C4-2B (cell line): ENCODE results near the gene CADM1.

Experiments
- H3K27ac ChIP-seq: fragments of 450-650 bp; 2 replicates; pipeline ENCODE4 v1.5.1; 2017
- ZFX ChIP-seq: fragments of 450-650 bp; IDR thresholded peaks from 2 replicates; pipeline ENCODE4 v1.6.1; 2017
- TF ChIP-seq, protein P1 (sequence below): fragments of 450-650 bp; conservative IDR thresholded peaks from 2 replicates; pipeline ENCODE4 v1.5.1; 2017; ENCODE audit warnings: mild to moderate bottlenecking

Gene CADM1

DNA sequence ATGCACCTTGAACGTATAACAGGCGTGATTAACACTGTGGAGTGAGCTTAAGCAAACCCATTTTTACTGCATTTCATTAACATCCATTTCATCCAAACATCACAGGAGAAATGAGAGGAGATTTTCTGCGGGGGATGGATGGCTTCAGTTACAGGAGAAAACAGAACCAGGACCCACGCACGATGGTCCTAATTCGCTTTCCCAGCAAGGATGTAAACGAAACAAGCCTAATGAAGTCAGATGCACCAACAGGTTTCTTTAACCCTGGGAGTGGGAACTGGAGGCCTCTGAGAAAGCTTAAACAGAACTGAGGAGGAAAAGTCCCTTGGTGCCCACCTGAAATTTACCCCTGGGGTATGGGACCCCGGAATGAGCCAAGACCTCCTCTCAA is 2.7 kb downstream of the CADM1 start:
- no peak overlapping the region for H3K27ac ChIP-seq
- TF ChIP-seq, protein P1, sequence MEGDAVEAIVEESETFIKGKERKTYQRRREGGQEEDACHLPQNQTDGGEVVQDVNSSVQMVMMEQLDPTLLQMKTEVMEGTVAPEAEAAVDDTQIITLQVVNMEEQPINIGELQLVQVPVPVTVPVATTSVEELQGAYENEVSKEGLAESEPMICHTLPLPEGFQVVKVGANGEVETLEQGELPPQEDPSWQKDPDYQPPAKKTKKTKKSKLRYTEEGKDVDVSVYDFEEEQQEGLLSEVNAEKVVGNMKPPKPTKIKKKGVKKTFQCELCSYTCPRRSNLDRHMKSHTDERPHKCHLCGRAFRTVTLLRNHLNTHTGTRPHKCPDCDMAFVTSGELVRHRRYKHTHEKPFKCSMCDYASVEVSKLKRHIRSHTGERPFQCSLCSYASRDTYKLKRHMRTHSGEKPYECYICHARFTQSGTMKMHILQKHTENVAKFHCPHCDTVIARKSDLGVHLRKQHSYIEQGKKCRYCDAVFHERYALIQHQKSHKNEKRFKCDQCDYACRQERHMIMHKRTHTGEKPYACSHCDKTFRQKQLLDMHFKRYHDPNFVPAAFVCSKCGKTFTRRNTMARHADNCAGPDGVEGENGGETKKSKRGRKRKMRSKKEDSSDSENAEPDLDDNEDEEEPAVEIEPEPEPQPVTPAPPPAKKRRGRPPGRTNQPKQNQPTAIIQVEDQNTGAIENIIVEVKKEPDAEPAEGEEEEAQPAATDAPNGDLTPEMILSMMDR, result no peak
- TF ChIP-seq ZFX, result no peak

DNA sequence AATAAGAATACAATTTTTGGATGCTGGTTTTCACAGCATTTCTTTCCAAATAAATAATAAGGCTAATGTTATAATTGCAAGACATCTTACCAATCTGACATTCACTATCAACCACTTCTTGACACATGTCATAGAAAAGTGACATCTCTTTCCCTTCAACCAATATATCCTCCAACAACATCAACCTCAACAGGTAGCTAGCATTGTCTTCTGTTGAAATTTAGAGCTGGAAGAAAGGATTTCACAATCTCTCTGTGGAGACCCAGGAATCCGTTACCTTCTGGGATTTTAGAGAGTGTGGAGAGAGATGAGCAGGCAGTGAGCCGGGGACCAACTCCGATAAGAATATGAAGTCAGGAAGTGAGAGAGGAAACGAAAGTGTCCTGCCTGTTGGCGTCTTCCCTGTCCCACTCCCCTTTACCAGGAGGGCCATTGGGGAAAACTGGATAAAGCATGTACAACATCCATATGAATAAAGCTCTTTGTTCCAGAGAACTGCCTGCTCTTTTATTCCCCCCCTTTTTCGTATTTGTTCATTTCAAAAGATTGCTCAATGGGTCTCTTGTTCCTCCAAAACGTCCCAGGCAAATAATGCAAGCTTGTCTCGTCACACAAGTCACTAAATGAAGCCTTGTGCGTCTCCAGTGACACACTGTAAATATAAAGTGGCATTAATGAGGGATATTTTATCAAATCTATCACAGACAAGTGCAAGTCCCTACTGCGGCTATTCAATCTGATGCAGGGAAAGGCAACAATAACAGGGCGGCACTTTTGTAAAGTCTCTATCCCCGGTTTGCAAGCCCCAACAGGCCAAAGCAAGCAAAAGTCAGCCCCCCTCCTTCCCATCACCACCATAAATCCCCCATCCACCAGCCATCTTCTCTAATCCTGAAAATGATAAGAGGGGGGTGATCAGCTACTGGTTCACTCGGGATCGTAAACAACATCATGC is 3.4 kb downstream of the CADM1 start:
- H3K27ac ChIP-seq, result no peak overlapping the region
- TF ChIP-seq, protein P1, result no peak
- TF ChIP-seq ZFX, result no peak

GRCh38 chr11:115499891-115500290 is 4.3 kb downstream of the CADM1 start:
- H3K27ac ChIP-seq, result no peak overlapping the region
- TF ChIP-seq, protein P1, result no peak
- TF ChIP-seq ZFX, result no peak

- H3K27ac ChIP-seq, result no peak overlapping the region
- no peak for TF ChIP-seq ZFX
- TF ChIP-seq, protein P1, result no peak
These were observed 4.9 kb downstream of the CADM1 start for GRCh38 chr11:115499241-115499799.

DNA sequence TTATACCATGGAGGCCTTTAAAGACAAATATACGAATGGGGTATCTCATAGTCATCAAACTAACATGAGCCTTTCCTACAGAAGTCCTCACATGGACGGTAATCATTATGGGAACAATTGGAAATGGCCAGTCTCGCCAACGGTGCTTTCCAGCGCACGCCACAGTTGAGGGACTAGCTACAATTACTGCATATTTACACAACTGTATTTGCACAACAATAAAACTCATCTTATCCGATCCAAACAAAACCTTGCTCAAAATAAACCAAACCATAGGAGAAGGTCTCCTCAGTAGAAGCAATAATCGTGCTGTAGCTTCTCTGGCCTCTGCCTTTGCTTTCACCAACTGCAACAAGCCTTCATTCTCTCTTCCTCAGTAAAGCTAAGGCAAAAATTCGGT is 5.9 kb downstream of the CADM1 start:
- TF ChIP-seq, protein P1, result no peak
- no peak for TF ChIP-seq ZFX
- H3K27ac ChIP-seq, result no peak overlapping the region

DNA sequence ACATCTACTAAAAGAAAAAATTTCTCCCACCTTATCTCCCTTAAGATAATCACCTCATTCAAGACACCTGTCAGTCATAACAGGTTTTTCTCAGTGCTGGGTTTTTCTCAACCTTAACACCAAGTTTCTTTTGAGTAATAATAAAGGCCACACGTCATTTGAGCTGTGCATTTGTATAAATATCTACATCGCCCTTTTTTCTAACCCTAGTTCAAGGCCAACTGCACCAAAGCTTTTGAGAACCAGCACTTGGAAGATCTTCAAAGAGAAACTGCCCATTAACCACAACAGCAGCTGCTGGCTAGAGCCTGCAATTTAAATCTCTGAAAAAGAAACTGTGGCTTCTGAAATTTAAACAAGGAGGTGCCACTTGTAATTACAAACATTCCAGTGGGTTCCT is 6.9 kb downstream of the CADM1 start:
- no peak overlapping the region for H3K27ac ChIP-seq
- no peak for TF ChIP-seq ZFX
- TF ChIP-seq, protein P1, result no peak

DNA sequence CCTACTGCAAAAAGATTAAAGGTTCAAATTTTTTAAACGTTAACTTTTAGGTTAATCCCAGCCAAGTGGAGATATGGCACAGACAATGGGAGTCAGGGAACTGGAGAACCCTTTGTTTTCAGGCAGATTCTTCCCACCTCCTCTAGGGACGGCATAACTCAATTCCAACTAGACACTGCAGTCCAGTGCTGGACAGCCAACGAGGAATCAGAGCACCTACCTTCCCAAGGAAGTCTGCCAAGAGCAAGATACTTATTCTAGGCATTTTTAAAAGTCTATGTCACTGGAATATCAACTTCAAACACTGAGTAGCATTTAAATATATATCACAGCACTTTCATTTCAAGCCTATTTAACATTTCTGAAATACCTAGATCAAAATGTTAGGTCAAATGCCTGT is 7.3 kb downstream of the CADM1 start:
- H3K27ac ChIP-seq, result no peak overlapping the region
- TF ChIP-seq, protein P1, result no peak; the same call in 1 of the 2 replicates
- TF ChIP-seq ZFX, result no peak
